ENCODE measurements around the gene LRRK1.

DNA sequence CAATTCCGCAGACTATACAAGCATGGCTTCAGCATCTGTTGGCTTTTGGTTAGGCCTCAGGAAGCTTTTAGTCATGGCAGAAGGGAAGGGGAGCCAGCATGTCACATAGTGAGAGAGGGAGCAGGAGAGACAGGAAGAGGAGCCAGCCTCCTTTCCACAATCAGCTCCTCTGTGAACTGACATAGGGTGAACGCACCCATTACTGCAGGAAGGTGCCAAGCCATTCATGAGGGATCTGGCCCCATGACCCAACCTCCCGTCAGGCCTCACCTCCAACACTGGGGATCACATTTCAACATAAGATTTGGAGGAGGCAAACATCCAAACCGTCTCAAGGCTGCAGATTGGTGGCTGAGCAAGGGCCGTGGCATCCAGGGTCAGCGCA is 106.3 kb downstream of the LRRK1 start:
- no peak for TF ChIP-seq POLR2A (IDR thresholded peaks at IDR 0.05)
- TF ChIP-seq, protein P1, sequence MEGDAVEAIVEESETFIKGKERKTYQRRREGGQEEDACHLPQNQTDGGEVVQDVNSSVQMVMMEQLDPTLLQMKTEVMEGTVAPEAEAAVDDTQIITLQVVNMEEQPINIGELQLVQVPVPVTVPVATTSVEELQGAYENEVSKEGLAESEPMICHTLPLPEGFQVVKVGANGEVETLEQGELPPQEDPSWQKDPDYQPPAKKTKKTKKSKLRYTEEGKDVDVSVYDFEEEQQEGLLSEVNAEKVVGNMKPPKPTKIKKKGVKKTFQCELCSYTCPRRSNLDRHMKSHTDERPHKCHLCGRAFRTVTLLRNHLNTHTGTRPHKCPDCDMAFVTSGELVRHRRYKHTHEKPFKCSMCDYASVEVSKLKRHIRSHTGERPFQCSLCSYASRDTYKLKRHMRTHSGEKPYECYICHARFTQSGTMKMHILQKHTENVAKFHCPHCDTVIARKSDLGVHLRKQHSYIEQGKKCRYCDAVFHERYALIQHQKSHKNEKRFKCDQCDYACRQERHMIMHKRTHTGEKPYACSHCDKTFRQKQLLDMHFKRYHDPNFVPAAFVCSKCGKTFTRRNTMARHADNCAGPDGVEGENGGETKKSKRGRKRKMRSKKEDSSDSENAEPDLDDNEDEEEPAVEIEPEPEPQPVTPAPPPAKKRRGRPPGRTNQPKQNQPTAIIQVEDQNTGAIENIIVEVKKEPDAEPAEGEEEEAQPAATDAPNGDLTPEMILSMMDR (IDR thresholded peaks at IDR 0.05) = no peak

All from ovary (tissue), 3 donors.